Fibroblast of lung (primary cell): ENCODE measurements around the gene ATP1A2. TPM values are rescaled to one million over a fixed set of nuclear protein-coding genes. Genes with fewer than 3 reads are reported as not detected.

ENCODE experiments used
- DNase-seq, 2 donors: peaks; one replicate each; pipeline versions ENCODE4 v3.0.0 to v3.0.0-alpha.2; 2010; ENCODE audit warnings: low read depth in 2 of 2
- H2AFZ ChIP-seq: 2 replicates; pipeline ENCODE4 v1.5.1; 2012; ENCODE audit warnings: low read length, control low read depth, inconsistent platforms
- H3K27ac ChIP-seq: 2 replicates; pipeline ENCODE4 v1.5.1; 2011; ENCODE audit warnings: low read length, control low read depth; ENCODE audit not compliant: insufficient read depth
- H3K27me3 ChIP-seq: 2 replicates; pipeline ENCODE4 v1.5.1; 2011; ENCODE audit warnings: mild to moderate bottlenecking, low read length; ENCODE audit not compliant: control insufficient read depth, insufficient read depth
- H3K36me3 ChIP-seq: 2 replicates; pipeline ENCODE4 v1.5.1; 2011; ENCODE audit warnings: low read length; ENCODE audit not compliant: control insufficient read depth, insufficient read depth
- H3K4me1 ChIP-seq: 2 replicates; pipeline ENCODE4 v1.5.1; 2011; ENCODE audit warnings: low read length; ENCODE audit not compliant: control insufficient read depth, insufficient read depth; ENCODE audit errors: extremely low read depth
- H3K4me2 ChIP-seq: 2 replicates; pipeline ENCODE4 v1.5.1; 2011; ENCODE audit warnings: low read length, control low read depth; ENCODE audit not compliant: insufficient read depth; ENCODE audit errors: extremely low read depth
- H3K4me3 ChIP-seq, 4 experiments: fragments of 200-600 bp in 1 of 4; sonication (generic) in 1 of 4; replicated peaks in 1 of 4; 2 replicates each; pipeline ENCODE4 v1.5.1; 2011 to 2016; ENCODE audit warnings: low read length in 4 of 4, low read depth in 3 of 4, mild to moderate bottlenecking in 3 of 4, control low read depth in 2 of 4, inconsistent platforms in 1 of 4, mixed read lengths in 1 of 4; ENCODE audit not compliant: insufficient read depth in 1 of 4; ENCODE audit errors: control extremely low read depth in 1 of 4
- H3K79me2 ChIP-seq: 2 replicates; pipeline ENCODE4 v1.5.1; 2012; ENCODE audit warnings: mild to moderate bottlenecking, low read length, inconsistent platforms; ENCODE audit not compliant: control insufficient read depth, insufficient read depth
- H3K9ac ChIP-seq: 2 replicates; pipeline ENCODE4 v1.5.1; 2011; ENCODE audit warnings: mild to moderate bottlenecking, low read length, control low read depth; ENCODE audit not compliant: insufficient read depth
- H3K9me3 ChIP-seq: 2 replicates; pipeline ENCODE4 v1.5.1; 2012; ENCODE audit warnings: low read depth, low read length; ENCODE audit not compliant: control insufficient read depth, insufficient read depth
- H4K20me1 ChIP-seq: 2 replicates; pipeline ENCODE4 v1.5.1; 2011; ENCODE audit warnings: low read length; ENCODE audit not compliant: control insufficient read depth, insufficient read depth; ENCODE audit errors: extremely low read depth
- CTCF ChIP-seq, 2 donors: IDR thresholded peaks in 1 of 2; conservative IDR thresholded peaks in 1 of 2; 1 replicate in 1 of 2; 2 replicates in 1 of 2; pipeline ENCODE4 v1.5.1; 2011 to 2012; ENCODE audit warnings: low read length in 2 of 2, control low read depth in 1 of 2, inconsistent platforms in 1 of 2, low read depth in 1 of 2, mild to moderate bottlenecking in 1 of 2
- EZH2 ChIP-seq: IDR thresholded peaks from 2 replicates; pipeline ENCODE4 v1.5.1; 2012; ENCODE audit warnings: low read length, control low read depth, mild to moderate bottlenecking; ENCODE audit errors: missing control alignments
- polyA plus RNA-seq, 2 donors: library from polyadenylated mRNA; depleted of rRNA in 1 of 2; stranded (reverse) in 1 of 2; unstranded in 1 of 2; fragments of >200 nt; gene quantifications; 2 replicates each; pipeline ENCODE4 v1.2.1, GENCODE V29; 2011 to 2012; ENCODE audit warnings: missing spikeins in 1 of 2
- total RNA-seq: library from RNA; depleted of rRNA; stranded (reverse); fragments of >200 nt; gene quantifications from 2 replicates; pipeline ENCODE4 v1.2.1, GENCODE V29; 2014

Gene ATP1A2
- total and polyA plus RNA-seq, 2 donors (not counting 1 experiment from before 2014, with no cell fraction given) = 0.44 to 1.8 TPM

DNA sequence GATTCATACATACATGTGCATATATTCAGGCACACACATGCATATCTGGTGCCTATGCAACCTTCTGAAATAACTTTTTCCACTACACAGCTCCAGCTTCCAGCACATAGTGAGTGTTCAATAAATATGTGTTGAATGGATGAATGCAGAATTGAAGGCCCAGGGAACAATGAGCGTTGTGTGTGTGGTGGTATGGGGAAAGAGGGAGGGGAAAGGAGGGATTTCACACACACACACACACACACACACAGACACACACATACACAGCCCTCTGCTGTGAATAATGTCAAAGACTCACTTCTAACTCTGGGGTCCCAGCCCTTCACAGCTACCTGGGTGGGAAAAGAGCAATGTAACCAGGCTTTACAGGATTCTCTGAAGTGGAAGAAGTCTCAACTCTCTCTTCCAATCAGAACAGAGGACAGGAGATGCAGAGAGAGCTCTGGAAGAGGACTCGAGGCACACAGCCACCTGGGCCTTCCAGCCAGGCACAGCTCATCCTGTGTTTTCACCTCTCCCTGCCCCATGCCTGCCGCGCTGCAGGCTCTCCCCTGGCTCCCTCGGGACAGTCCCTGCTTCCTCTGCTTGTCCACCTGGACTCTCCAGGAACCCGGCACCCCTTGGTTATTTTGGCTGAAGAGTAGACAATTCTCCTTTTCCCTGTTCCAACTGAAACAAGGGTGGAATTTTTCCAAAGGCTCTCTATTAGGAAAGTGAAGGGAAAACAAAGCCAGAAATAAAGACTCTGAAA, 11.7 kb upstream of the ATP1A2 start:
- Histone ChIP-seq H4K20me1 (no peaks in the 10 kb centered on the region), H3K9ac (no peak overlapping the region), H3K27ac (no peak overlapping the region), H3K9me3 (no peaks in the 10 kb centered on the region), H3K4me1 (peaks cover 2% of the 10 kb centered on the region), H3K4me2 (no peak overlapping the region), H2AFZ (no peak overlapping the region), H3K27me3 (peaks cover 8% of the 10 kb centered on the region), H3K4me3 (no peak overlapping the region), H3K36me3 (no peaks in the 10 kb centered on the region), H3K79me2 (no peaks in the 10 kb centered on the region)
- DNase-seq = no peak
- no peak for TF ChIP-seq CTCF (conservative IDR thresholded peaks at IDR 0.05 in 1 of 2, IDR thresholded peaks at IDR 0.05 in 1 of 2; ENCODE audit: low read depth in 1 of 2, low read length in 2 of 2)
- TF ChIP-seq EZH2 = no peak

- H3K4me3 ChIP-seq = no peak overlapping the region
- H3K9ac ChIP-seq = no peak overlapping the region
- H3K79me2 ChIP-seq = no peaks in the 10 kb centered on the region
- no peak overlapping the region for H3K4me2 ChIP-seq
- H3K4me1 ChIP-seq = peaks cover 2% of the 10 kb centered on the region
- H4K20me1 ChIP-seq = no peaks in the 10 kb centered on the region
- TF ChIP-seq EZH2 (no peak), CTCF (conservative IDR thresholded peaks at IDR 0.05 in 1 of 2, IDR thresholded peaks at IDR 0.05 in 1 of 2; ENCODE audit: low read depth in 1 of 2, low read length in 2 of 2) (no peak)
- no peak for DNase-seq
- no peak overlapping the region for H2AFZ ChIP-seq
- H3K27me3 ChIP-seq = peaks cover 8% of the 10 kb centered on the region
- no peaks in the 10 kb centered on the region for H3K36me3 ChIP-seq
- no peaks in the 10 kb centered on the region for H3K9me3 ChIP-seq
- no peak overlapping the region for H3K27ac ChIP-seq
These were observed 11.1 kb upstream of the ATP1A2 start for GRCh38 chr1:160104486-160104885.

DNA sequence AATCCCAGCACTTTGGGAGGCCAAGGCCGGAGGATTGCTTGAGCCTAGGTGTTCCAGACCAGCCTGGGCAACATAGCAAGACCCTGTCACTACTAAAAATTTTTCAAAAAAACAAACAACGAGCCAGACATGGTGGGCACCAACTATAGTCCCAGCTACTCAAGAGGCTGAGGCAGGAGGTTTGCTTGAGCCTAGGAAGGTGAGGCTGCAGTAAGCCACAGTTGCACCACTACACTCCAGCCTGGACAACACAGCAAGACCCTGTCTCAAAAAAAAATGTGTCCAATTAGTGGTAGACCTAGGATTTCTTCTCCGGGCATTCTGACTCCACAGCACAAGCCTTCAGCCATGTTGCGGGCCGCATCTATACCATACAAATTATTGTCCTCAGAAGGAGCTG, 10.4 kb upstream of the ATP1A2 start:
- Histone ChIP-seq H4K20me1 (no peaks in the 10 kb centered on the region), H3K9me3 (no peaks in the 10 kb centered on the region), H3K4me3 (no peak overlapping the region), H3K27me3 (peaks cover 9% of the 10 kb centered on the region), H3K79me2 (no peaks in the 10 kb centered on the region), H3K4me2 (no peak overlapping the region), H3K4me1 (peaks cover 2% of the 10 kb centered on the region), H3K36me3 (no peaks in the 10 kb centered on the region), H2AFZ (no peak overlapping the region), H3K27ac (no peak overlapping the region), H3K9ac (no peak overlapping the region)
- DNase-seq = no peak
- no peak for TF ChIP-seq EZH2
